ELF-1 (cell line): Measurements from ENCODE around the gene HSPBP1.

ENCODE experiments used
- DNase-seq: peaks from one replicate; pipeline ENCODE4 v3.0.0-alpha.2; 2016; ENCODE audit warnings: low read depth, low spot score

HSPBP1 gene

DNA sequence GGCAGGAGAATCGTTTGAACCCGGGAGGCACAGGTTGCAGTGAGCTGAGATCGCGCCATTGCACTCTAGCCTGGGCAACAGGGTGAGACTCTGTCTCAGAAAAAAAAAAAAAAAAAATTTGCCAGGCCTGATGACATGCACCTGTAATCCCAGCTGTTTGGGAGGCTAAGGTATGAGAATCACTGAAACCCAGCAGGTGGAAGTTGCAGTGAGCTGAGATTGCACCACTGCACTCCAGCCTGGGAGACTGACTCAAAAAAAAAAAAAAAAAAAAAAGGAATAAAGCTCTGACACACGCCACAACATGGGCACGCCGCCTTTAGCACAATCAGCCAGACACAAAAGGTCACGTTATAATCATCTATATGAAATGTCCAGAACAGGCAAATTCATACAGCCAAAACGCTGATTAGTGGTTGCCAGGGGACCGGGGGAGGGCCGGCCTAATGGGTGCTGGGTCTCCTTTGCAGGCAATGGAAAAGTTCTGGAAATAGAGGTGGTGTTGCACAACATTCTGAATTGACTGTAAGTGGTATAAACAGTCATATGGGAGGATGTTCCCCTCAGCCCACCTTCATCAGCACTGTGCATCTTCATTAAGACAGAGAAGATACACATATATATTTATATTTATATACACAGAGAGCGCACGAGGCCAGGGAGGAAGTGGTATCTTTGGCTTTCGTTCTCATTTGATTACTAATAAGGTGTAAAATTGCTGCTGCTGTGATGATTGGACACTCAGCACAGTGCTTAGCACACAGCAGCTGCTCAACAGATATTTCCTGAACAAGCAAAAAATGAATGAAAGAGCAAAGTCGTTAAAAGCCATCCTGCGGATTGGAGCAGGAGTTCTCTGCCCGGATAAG, 3.8 kb downstream of the HSPBP1 start:
- no peak for DNase-seq

DNA sequence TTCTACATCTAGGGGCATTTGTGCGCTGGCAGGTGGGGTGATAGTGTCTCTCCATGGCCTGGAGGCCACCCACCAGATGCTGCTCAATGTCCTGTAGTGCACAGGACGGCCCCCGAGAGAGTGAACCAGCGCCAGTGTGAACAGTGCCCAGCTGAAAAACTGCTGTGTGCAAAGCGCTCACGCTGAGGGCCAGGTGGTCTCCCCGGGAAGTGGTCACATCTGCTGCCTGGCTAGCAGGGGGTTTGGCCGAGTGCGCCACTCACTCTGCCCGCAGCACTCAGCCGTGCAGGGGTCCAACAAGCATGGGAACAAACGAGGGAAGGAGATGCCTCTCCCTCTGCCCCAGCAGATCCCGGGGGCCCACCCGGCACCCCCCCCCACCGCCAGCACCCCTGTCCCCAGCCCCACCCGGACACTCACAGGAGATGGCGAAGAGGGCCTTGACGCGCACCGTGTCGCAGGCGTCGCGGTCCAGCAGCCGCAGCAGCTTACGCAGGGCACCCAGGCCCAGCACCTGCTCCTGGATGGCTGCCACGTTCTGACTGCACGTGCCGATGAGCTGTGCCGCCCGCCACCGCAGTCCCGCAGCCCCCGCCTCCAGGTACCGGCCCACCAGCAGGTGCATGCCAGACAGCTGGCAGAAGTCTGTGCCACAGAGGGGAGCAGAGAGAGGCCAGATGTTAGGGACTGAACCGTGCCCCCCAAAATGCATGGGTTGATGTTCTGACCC, 5.8 kb downstream of the HSPBP1 start:
- DNase-seq = no peak

DNA sequence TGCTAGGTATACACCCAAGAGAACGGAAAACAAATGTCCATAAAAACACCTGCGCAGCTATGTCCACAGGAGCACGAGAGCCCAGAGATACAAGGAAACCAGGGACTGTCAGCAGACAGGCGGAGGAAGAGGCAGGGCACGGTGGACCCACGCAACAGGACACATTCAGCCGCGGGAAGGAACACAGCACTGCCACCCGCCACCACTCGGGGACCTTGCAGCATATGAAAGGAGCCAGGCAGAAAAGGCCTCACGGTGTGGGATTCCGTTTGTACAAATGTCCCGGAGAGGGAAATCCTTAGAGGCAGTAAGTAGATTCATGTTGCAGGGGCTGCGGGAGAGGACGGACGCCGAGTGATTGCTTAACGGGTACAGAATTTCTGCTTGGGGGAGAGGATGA, 7.8 kb downstream of the HSPBP1 start:
- DNase-seq = peak; percentile 23

DNA sequence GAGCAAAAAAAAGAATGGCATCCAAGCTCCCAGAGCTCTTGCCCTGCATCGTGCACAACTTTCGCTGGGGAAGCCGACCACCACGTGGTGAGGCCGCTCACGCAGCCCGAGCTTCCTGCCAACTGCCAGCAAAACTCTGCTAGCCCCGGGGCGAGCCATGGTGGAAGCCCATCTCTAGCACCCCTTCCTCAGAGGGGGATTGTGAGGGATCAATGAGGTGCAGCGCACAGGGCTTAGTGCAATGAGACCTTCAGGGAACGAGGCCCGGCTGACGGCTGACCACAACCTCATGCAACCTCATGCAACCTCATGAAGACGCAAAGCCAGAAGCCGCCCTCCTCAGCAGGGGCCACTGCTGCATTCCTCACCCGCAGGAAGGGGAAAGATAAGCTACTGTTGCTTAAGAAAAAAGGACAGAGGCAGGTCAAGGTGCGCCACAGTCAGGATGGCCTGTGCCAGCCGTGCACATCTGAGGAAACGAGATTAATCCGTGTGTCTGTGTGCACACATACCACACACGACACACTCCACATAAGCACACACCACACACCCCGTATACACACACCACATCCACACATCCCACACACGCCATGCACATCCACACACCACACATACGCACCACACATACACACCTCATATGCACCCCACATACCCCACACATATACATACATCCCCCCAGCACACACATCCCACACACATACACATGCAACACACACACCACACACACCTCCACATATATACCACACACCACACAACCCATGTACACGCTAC, 9.6 kb downstream of the HSPBP1 start:
- no peak for DNase-seq

DNA sequence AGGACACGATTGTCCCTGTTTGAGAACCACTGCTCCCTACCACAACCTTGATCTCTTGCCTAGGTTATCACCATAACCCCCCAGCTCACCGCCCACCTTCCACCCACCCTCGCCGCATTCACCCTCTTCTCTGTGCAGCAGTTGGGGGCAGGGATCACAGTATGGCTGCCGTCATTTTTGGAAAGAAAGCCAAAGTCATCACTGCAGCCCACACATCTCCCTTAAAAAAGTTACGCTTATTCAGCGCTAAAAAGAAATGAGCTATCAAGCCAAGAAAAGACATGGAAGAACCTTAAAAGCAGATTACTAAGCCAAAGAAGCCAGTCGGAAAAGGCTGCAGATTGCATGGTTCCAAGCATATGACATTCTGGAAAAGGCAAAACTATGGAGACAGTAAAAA, 10.6 kb downstream of the HSPBP1 start:
- DNase-seq = no peak

DNA sequence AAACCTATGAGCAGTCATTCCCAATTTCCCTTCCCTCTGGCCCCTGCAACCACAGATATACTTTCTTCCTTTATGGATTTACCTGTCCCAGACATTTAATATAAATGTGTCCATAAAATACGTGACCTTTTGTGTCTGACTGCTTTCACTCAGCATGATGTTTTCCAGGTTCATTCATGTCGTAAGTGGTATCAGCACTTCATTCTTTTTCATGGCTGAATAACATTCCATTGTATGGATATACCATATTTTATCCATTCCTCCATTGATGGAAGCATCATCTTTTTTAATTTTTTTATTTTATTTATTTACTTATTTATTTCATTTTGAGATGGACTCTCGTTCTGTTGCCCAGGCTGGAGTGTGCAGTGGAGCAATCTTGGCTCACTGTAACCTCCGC, 13.1 kb downstream of the HSPBP1 start:
- no peak for DNase-seq

DNA sequence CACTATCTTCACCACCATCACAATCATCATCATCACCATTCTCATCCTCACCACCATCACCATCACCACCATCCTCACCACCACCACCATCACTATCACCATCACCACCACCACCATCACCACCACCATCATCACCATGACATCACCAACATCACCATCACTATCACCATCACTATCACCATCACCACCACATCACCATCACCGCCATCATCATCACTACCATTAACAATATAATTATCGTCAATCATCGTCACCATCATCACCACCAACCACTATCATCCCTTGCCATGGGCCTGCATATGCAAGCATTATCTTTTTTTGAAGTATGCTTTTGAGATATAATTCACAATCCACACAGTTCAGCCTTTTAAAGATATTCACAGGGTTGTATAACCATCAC, 13.5 kb downstream of the HSPBP1 start:
- DNase-seq = no peak

DNA sequence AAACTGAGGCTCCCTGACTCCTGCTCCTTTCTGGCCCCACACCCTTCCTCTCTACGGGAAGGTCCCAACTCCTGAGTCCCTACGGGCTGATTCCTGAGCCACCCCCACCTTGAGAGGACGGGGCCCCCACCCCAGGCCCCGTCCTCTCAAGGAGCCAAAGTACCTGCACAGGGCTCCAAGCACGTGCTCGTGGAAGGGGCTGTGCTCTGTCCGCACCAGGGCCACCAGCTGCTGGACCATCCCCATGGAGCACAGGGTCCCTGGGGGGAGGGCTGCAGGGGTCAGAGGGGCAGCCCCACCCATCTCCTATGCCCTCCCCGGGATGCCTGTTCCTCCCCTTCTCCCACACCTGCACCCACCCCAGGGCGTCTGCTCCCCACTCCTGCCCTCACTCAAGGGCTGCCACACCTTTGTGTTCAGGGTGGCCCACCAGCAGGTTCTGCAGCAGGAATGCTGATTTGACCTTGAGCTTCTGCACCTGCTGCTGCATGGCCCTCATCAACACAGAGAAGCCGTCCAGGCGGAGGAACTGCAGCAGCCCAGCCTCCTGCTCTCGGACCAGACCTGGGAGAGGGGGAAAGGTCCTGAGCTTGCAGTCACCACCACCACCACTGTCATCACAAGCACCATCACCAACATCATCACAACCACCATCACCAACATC, 14.1 kb downstream of the HSPBP1 start:
- no peak for DNase-seq

DNA sequence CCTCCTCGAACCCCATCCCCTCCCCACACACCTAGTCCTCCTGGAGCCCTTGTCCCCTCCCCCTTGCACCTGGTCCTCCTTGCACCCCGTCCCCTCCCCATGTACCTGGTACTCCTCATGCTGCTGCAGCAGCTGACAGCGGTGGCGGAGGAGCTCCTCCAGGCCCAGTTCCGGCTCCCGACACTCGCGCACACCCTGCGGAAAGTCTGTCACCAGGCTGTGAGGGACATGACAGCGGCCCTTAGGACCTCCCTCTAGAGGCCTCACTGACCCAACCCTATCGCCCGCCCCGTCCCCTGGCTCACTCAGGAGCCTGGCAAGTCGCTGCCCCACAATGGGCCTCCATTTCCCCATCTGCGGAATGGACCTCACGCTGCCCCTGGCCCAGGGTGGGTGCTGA, 14.7 kb downstream of the HSPBP1 start:
- DNase-seq = no peak

DNA sequence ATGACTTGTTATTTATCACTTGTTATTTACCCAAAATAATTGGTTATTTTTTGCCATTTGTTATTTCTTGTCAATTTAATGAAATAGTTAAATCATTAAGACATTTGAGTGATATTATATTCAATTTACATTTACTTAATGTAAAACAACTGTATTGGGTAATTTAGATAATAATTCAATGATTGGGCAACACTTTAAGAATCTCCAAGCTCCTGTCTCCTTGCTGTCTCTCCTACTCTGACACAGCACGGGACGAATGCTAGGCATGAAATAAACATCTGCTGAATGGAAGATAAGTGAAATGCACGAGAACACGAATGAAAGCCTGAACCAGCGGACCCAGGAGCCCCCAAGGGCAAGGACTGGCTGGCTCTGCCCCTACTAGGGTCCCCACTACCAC, 15.4 kb downstream of the HSPBP1 start:
- DNase-seq = no peak

DNA sequence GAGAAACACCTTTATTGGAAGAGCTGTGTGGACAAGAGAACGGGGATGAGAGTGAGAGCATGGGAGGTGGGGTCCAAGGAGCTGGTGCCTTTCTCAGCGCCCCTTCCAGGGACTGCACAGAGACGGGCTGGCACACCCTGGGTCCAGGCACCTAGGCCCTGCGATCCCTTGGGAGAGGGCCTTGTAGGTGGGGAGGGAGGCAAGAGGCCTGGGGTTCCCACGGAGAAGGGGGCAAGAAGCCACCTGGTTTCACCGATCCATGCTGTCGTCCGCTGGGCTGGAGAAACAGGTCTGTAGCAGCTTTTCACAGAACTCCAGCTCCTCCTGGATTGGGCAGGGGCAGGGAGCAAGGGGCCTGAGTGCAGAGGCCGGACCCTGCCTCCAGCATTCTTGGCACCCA, 17.6 kb downstream of the HSPBP1 start:
- DNase-seq = no peak

DNA sequence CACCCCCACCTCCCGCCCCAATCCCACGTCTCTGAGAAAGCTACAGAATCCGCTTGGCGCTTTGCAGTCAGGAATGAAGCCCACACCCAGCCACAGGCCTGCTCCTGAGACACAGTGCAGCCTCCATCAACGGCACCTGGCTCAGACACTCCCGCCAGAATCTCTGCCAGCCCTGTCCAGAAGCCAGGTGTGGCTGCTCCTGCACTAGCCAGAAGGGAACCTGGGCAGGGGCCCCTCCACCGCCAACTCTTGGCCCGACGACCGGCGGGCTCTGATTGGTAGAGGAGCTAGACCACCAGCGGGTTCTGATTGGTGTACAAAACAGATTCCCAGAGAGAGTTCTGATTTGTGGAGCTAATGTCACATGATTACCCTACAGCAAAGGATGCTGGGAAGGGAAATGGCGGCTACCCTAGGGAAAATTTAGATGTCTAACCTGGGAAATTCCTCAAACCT, 18.2 kb downstream of the HSPBP1 start:
- no peak for DNase-seq

DNA sequence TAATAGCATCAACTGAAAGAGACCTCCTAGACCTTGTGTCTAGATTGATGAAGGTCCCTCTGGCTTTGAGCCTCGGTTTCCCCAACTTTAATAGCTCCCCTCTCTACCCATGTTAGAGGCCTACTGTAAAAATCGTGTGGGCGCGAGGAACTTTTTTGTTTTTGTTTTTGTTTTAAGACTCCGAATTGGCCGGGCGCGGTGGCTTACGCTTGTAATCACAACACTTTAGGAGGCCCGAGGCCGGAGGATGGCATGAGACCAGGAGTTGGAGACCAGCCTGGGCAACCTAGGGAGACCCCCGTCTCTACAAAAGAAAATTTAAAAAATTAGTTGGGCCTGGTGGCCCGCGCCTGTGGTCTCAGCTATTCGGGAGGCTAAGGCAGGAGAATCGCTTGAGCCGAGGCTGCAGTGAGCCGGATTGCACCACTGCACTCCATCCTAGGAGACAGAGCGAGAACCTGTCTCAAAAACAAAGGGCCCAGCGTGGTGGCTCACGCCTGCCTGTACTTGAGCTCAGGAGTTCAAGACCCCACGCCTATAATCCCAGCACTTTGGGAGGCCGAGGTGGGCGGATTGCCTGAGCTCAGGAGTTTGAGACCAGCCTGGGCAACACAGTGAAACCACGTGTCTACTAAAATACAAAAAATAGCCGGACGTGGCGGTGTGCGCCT, 20.2 kb downstream of the HSPBP1 start:
- no peak for DNase-seq

DNA sequence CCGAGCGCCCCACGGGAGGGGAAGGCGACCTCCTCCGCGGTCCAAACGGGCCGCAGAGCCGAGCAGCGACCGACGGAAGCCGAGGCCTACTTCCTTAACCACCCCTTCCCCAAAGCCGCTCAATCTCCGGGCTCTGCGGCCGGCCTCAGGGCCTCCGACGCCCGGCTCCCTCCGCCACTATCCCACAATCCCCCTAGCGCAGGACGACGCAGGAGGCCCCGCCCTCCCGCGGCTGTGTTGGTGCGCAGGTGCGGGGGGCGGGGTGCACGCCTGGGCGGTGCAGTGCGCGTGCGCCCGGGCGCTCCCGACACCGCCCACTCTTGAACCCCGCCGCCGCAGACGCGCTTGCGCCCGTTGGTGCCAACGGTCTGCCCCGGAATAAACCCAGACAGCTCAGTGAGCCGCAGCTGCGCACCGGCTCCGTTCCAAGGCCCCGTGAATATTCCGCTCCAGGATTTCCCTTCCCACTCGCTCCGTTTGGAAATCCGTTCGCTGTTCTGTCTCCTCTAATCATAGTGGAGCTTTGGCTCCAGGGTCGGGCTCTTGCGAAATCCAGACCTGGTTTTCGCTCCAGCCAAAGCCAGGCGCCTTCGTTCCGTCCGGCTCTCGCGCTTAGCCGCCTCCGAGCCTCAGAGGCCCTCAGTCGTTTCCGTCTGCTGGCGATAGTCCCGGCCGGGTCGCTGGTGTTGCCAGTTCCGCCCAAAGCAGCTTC, 20.9 kb downstream of the HSPBP1 start, which contains the start of gene PPP6R1:
PPP6R1 (minus strand) TSS at position 190 of the 712 bp plus-strand sequence. CDS start 11,914 bp downstream, outside the sequence.
- DNase-seq = peak; percentile 100

DNA sequence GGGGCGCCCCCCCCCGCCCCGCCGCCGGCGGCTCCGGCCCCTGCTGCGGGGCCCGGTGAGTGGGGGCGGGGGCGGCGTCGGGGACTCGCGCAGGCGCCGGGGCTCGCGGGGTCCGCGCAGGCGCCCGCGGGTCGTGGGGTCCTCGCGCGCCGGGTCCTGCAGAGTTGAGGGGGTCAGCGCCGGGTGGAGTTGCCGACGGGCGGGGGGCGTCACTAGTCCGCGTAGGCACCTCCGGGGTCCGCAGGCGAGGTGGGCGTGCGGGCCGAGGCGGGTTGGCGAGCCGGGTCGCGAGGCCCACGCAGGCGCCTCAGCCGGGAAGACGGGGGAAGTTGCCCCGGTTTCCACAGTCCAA, 21.5 kb downstream of the HSPBP1 start:
- no peak for DNase-seq

DNA sequence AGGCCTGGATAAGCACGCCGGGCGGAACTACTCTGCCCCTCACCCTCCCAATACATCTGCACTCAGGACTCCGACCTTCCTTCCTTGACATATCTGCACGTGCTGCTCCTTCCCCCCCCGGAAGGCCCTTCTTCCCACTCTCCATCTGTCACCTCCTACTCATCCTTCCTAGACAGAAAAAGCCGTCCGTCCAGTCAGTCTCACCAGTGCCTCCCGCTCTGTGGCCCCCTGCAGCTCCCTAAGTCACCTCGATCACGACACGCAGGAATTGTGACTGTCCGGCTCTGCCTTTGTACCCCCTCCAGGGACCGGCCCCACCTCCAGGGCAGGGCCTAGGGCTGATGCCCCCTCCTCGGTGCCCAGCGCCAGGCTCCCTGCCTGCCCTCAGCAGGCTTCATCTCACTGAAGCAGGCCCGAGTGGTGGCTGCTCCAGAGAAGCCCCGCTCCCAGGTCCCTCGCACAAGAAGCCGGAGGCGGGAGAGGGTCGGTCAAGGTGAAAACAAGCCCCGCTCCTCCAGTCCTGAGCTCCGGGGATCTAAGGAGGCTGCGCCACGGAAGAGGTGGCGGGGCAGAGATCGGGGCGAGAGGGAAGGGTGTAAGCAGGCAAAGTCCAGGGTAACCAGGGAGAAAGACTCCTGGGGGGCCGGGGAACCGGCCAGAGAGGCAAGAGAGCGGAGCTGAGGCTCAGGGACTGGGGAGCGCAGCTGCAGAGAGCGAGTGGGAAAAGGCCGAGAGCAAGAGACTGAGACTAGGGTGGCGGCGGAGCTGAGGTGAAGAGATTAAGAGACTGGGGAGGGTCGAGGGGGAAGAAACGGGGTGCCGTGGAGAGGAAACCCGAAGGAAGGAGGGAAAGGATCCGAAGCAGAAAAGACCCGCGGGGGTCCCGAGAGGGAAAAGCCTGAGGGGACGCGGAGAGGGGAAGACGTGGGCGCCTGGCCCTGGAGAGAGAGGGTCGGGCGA, 22.2 kb downstream of the HSPBP1 start:
- peak; percentile 41 for DNase-seq

DNA sequence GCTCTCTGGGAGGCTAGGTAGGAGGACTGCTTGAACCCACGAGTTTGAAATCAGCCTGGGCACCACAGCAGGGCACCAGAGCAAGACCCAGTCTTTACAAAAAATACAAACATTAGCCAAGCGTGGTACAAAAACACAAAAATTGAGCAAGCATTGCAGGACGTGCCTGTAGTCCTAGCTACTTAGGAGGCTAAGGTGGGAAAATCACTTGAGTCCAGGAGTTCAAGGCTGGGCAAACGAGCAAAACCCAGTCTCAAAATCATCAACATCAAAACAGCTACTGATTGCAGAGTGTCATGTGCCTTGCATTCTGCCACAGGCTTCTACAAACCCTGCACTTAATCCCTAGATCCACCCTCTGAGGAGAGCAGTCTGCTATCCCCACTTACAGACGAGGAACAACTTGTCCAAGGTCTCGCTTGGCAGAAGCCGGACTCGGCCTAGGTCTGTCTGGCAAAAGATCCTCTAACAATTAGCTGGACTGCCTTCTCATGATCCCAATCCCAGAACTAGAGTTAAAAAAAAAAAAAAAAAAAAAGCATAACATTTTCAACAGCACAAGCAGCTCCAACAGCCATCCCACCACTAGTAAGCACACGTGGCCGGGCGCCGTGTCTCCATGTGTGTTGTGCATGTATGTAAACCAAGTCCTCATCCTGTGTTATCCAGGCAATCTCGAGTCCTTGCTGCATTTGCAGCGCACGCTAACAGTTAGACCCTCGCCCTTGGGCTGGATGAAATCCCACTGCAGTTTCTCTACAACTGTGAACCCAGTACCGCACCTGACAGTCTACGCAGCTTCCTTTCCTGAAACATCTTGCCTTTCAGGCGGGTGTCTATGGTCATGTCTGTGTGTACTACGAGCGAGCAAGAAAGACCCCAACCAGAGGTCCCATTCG, 23.1 kb downstream of the HSPBP1 start:
- no peak for DNase-seq
